Uterus (tissue), 4 donors: ENCODE measurements around the gene ANO6. TPM values are rescaled to one million over a fixed set of nuclear protein-coding genes. Genes with fewer than 3 reads are reported as not detected.

ENCODE experiments used
- DNase-seq, 2 donors: peaks; one replicate each; pipeline ENCODE4 v3.0.0-alpha.2; 2019 to 2020
- H3K27ac ChIP-seq, 2 donors: fragments of 200-600 bp; sonication (generic); 1 replicate in 1 of 2; 2 replicates in 1 of 2; pipeline ENCODE4 v1.5.1; 2016 to 2018
- H3K27me3 ChIP-seq, 2 donors: fragments of 200-600 bp; sonication (generic); one replicate each; pipeline ENCODE4 v1.5.1; 2018 to 2019; ENCODE audit warnings: control low read depth in 1 of 2
- H3K36me3 ChIP-seq, 2 donors: fragments of 200-600 bp; sonication (generic); one replicate each; pipeline ENCODE4 v1.5.1; 2019; ENCODE audit warnings: control low read depth in 1 of 2
- H3K4me1 ChIP-seq, 2 donors: fragments of 200-600 bp; sonication (generic); one replicate each; pipeline ENCODE4 v1.5.1; 2018 to 2019; ENCODE audit warnings: control low read depth in 1 of 2
- H3K4me3 ChIP-seq, 2 donors: fragments of 200-600 bp; sonication (generic); 1 replicate in 1 of 2; 2 replicates in 1 of 2; pipeline ENCODE4 v1.5.1; 2018 to 2019; ENCODE audit warnings: mild to moderate bottlenecking in 1 of 2
- H3K9me3 ChIP-seq, 2 donors: fragments of 200-600 bp; sonication (generic); one replicate each; pipeline ENCODE4 v1.5.1; 2019; ENCODE audit warnings: control low read depth in 1 of 2
- CTCF ChIP-seq, 4 experiments: fragments of 200-600 bp in 2 of 4; fragments of 450-650 bp in 2 of 4; sonication (generic) in 2 of 4; IDR thresholded peaks; one replicate each; pipeline ENCODE4 v1.5.1; 2016 to 2019; ENCODE audit warnings: antibody characterized with exemption in 4 of 4, mild to moderate bottlenecking in 2 of 4, moderate library complexity in 1 of 4
- POLR2A ChIP-seq, 2 donors: fragments of 450-650 bp; IDR thresholded peaks; one replicate each; pipeline ENCODE4 v1.6.1; 2016; ENCODE audit warnings: antibody characterized with exemption in 2 of 2, mild to moderate bottlenecking in 1 of 2, moderate library complexity in 1 of 2
- intact Hi-C: fragments of 100-400 bp; cut with DNase I; formaldehyde crosslinking; loops from one replicate; pipeline ENCODE4 v1.15.1; 2023; ENCODE audit warnings: low total_unique reads
- total RNA-seq, 4 donors: library from RNA; depleted of rRNA in 3 of 4; stranded (reverse); fragments of >200 nt in 3 of 4; gene quantifications; one replicate each; pipeline versions ENCODE4 v1.1.0 to v1.2.4, GENCODE V29; 2014 to 2023
- donor health status: DM: yes; HTN: yes; CAD: no.

Gene ANO6
- total RNA-seq, 4 donors from 2014 or later = 53.8 to 125 (median 75.9) TPM

- intact Hi-C loops = no loop called here
- H3K9me3 ChIP-seq = no peaks in the 10 kb centered on the region
- no peaks in the 10 kb centered on the region for H3K36me3 ChIP-seq
- no peaks in the 10 kb centered on the region for H3K4me1 ChIP-seq
- no peak overlapping the region for H3K27ac ChIP-seq
- DNase-seq = no peak
- H3K27me3 ChIP-seq = no peaks in the 10 kb centered on the region
- H3K4me3 ChIP-seq = no peak overlapping the region
- TF ChIP-seq CTCF (IDR thresholded peaks at IDR 0.05) (no peak), POLR2A (IDR thresholded peaks at IDR 0.05) (no peak)
Measured at GRCh38 chr12:45427042-45427441, 211.1 kb downstream of the ANO6 start.

GRCh38 chr12:45429831-45430230, 213.9 kb downstream of the ANO6 start:
- TF ChIP-seq CTCF (IDR thresholded peaks at IDR 0.05) = no peak
- no peak for TF ChIP-seq POLR2A (IDR thresholded peaks at IDR 0.05)
- intact Hi-C loops = no loop called here
- H3K27ac ChIP-seq = no peak overlapping the region
- no peaks in the 10 kb centered on the region for H3K9me3 ChIP-seq
- no peaks in the 10 kb centered on the region for H3K27me3 ChIP-seq
- H3K36me3 ChIP-seq = no peaks in the 10 kb centered on the region
- H3K4me1 ChIP-seq = no peaks in the 10 kb centered on the region
- no peak for DNase-seq
- no peak overlapping the region for H3K4me3 ChIP-seq

DNA sequence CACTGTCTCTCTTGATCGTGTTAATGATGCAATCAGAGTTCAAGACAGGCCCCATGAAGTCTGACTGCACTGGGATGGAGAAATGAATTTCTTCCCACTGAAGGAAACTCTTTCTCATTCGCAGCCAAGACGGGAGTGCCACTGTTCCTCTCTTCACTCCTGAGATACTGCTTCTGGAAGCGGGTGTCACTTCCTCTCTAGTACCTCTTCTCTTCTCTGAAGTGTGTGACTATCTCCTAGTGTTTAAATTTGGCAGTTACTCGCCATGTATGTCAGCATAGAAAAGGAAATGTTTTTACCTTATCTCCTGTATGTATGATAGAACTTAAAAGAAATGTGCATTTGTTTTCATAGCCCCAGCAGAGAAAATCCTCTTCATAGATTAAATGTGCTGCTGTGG, 215.2 kb downstream of the ANO6 start:
- Histone ChIP-seq H3K27ac (no peak overlapping the region), H3K4me1 (no peaks in the 10 kb centered on the region), H3K36me3 (no peaks in the 10 kb centered on the region), H3K9me3 (no peaks in the 10 kb centered on the region), H3K4me3 (no peak overlapping the region), H3K27me3 (no peaks in the 10 kb centered on the region)
- DNase-seq = no peak
- no peak for TF ChIP-seq POLR2A (IDR thresholded peaks at IDR 0.05)
- no peak for TF ChIP-seq CTCF (IDR thresholded peaks at IDR 0.05)
- intact Hi-C loops = no loop called here

DNA sequence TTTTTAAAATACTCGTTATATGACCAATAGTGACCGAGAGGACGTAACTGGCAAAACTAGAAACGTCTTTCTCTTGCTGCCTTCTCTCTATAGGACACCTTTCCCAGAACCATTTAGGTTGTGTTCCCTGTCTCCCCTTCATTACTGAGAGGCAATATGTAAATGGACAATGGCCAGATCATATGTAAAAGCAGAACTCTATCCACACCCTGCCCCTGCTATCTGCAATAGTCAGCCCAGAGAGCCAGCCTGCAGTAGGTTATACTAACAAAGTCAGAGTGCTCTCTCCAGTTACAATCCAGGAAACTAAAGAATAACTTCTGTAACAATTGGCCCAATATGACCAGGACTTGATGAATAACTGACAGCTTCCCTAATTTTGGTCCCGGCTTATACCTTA, 216.8 kb downstream of the ANO6 start:
- Histone ChIP-seq H3K36me3 (no peaks in the 10 kb centered on the region), H3K4me1 (no peaks in the 10 kb centered on the region), H3K27me3 (no peaks in the 10 kb centered on the region), H3K4me3 (no peak overlapping the region), H3K9me3 (no peaks in the 10 kb centered on the region), H3K27ac (no peak overlapping the region)
- intact Hi-C loops = no loop called here
- no peak for DNase-seq
- TF ChIP-seq POLR2A (IDR thresholded peaks at IDR 0.05) (no peak), CTCF (IDR thresholded peaks at IDR 0.05) (no peak)

DNA sequence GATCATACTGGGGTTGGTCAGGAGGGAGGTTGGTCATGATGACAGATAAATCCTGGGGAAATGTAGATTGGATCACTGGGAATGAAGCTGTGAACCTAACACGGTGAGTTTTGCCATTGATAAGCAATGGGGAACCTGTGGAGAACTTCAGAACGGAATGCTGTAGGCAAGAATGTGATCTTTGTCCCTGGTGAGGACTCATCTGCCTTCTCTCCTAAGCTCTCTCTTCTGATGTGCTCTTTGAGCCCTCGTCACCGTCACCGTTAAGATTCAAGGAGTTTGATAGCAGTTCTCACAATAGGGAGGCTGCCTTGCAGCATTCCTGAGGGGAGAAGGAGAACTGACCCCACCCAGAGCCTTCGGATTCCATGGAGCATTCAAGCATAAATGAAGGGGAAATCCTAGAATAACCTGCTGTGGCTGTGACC, 217.6 kb downstream of the ANO6 start:
- Histone ChIP-seq H3K9me3 (no peaks in the 10 kb centered on the region), H3K27me3 (no peaks in the 10 kb centered on the region), H3K4me3 (no peak overlapping the region), H3K36me3 (no peaks in the 10 kb centered on the region), H3K27ac (no peak overlapping the region), H3K4me1 (no peaks in the 10 kb centered on the region)
- no peak for DNase-seq
- no peak for TF ChIP-seq POLR2A (IDR thresholded peaks at IDR 0.05)
- TF ChIP-seq CTCF (IDR thresholded peaks at IDR 0.05) = no peak
- intact Hi-C loops = no loop called here
